HFF-Myc (cell line): ENCODE results near the gene HIGD1A.

ENCODE experiments used
- DNase-seq: peaks from one replicate; pipeline ENCODE4 v3.0.0-alpha.2; 2011; ENCODE audit warnings: low read depth; ENCODE audit errors: extremely low read depth
- H3K4me3 ChIP-seq: replicated peaks from 2 replicates; pipeline ENCODE4 v1.5.1; 2011; ENCODE audit warnings: low read depth, mild to moderate bottlenecking, control low read depth, low read length
- CTCF ChIP-seq: IDR thresholded peaks from 2 replicates; pipeline ENCODE4 v1.5.1; 2012; ENCODE audit warnings: mild to moderate bottlenecking, low read depth, low read length, control low read depth; ENCODE audit errors: missing control alignments

Gene HIGD1A

GRCh38 chr3:42849017-42849416 is 44.7 kb upstream of the HIGD1A start:
- H3K4me3 ChIP-seq = no peak overlapping the region
- no peak for TF ChIP-seq CTCF
- no peak for DNase-seq

GRCh38 chr3:42847731-42848130 is 43.4 kb upstream of the HIGD1A start:
- no peak for DNase-seq
- H3K4me3 ChIP-seq = no peak overlapping the region
- TF ChIP-seq CTCF = no peak

- no peak overlapping the region for H3K4me3 ChIP-seq
- TF ChIP-seq CTCF = no peak
- no peak for DNase-seq
Observed at GRCh38 chr3:42846685-42847522, 42.6 kb upstream of the HIGD1A start.

- no peak for TF ChIP-seq CTCF
- no peak overlapping the region for H3K4me3 ChIP-seq
- no peak for DNase-seq
Observed at GRCh38 chr3:42844815-42845214, 40.5 kb upstream of the HIGD1A start.

- no peak overlapping the region for H3K4me3 ChIP-seq
- no peak for TF ChIP-seq CTCF
- DNase-seq = no peak
Observed at GRCh38 chr3:42844412-42844713, 40.1 kb upstream of the HIGD1A start.

GRCh38 chr3:42843713-42844411 is 39.6 kb upstream of the HIGD1A start:
- DNase-seq = no peak
- H3K4me3 ChIP-seq = no peak overlapping the region
- TF ChIP-seq CTCF = no peak
